Measurements from ENCODE around the gene CCRL2. TPM values are rescaled to one million over a fixed set of nuclear protein-coding genes. Genes with fewer than 3 reads are reported as not detected.
"Not testable (repeated sequence)": the region's sequence is repeated elsewhere in the genome, so short reads cannot be mapped to it uniquely, and the experiment has no call there.

The CCRL2 gene
- total and polyA plus RNA-seq, 2 donors (not counting 1 experiment from before 2014, with no cell fraction given), result 2.6 to 3.3 TPM

- no CpG with 5 or more reads among the region's 2 CpGs for WGBS (ENCODE audit: insufficient coverage)
- Mint-ChIP-seq H3K4me1 (peaks cover 18% of the 10 kb centered on the region), H3K4me3 (no peak overlapping the region), H3K9me3 (ENCODE audit: insufficient read depth) (peaks cover 3% of the 10 kb centered on the region), H3K27me3 (no peaks in the 10 kb centered on the region), H3K27ac (no peak overlapping the region)
- ATAC-seq (ENCODE audit: low read depth) (no peak), DNase-seq (no peak)
- Histone ChIP-seq H3K9me3 (ENCODE audit: control extremely low read depth in 1 of 3, control insufficient read depth in 2 of 3, insufficient read depth in 1 of 3, low read length in 2 of 3) (peaks cover 0 to 2% (median 0%) of the 10 kb centered on the region in 3 donors), H3K79me2 (ENCODE audit: control insufficient read depth, insufficient read depth, low read length) (no peaks in the 10 kb centered on the region), H3K4me2 (replicated peaks; ENCODE audit: low read depth, low read length, poor library complexity, severe bottlenecking) (no peak overlapping the region), H3K27ac (ENCODE audit: low read length in 2 of 2) (no peak overlapping the region), H3K36me3 (replicated peaks in 1 of 2; ENCODE audit: control extremely low read depth in 1 of 2, control insufficient read depth in 1 of 2, extremely low read depth in 1 of 2, insufficient read depth in 2 of 2, low read length in 1 of 2) (no peaks in the 10 kb centered on the region), H2AFZ (ENCODE audit: insufficient read depth, low read depth, low read length, poor library complexity, severe bottlenecking) (no peak overlapping the region), H3K4me3 (ENCODE audit: control extremely low read depth in 1 of 5, extremely low read depth in 1 of 5, insufficient read depth in 1 of 5, low read depth in 2 of 5, low read length in 4 of 5) (no peak overlapping the region), H3K27me3 (replicated peaks in 1 of 4; ENCODE audit: control extremely low read depth in 1 of 4, control insufficient read depth in 3 of 4, insufficient read depth in 4 of 4, low read length in 3 of 4) (no peaks in the 10 kb centered on the region), H3K4me1 (ENCODE audit: control insufficient read depth in 2 of 2, insufficient read depth in 2 of 2, low read length in 2 of 2) (peaks cover 14 to 19% of the 10 kb centered on the region in 2 donors), H3K9ac (ENCODE audit: low read length) (no peak overlapping the region), H4K20me1 (ENCODE audit: control insufficient read depth, insufficient read depth, low read length, poor library complexity, severe bottlenecking) (no peaks in the 10 kb centered on the region)
- CTCF ChIA-PET, result no interaction called here
- no peak for TF ChIP-seq EZH2 (IDR thresholded peaks at IDR 0.05; ENCODE audit: borderline replicate concordance, insufficient read depth, low read depth, low read length, poor library complexity, severe bottlenecking)
- TF ChIP-seq, protein P1, sequence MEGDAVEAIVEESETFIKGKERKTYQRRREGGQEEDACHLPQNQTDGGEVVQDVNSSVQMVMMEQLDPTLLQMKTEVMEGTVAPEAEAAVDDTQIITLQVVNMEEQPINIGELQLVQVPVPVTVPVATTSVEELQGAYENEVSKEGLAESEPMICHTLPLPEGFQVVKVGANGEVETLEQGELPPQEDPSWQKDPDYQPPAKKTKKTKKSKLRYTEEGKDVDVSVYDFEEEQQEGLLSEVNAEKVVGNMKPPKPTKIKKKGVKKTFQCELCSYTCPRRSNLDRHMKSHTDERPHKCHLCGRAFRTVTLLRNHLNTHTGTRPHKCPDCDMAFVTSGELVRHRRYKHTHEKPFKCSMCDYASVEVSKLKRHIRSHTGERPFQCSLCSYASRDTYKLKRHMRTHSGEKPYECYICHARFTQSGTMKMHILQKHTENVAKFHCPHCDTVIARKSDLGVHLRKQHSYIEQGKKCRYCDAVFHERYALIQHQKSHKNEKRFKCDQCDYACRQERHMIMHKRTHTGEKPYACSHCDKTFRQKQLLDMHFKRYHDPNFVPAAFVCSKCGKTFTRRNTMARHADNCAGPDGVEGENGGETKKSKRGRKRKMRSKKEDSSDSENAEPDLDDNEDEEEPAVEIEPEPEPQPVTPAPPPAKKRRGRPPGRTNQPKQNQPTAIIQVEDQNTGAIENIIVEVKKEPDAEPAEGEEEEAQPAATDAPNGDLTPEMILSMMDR (IDR thresholded peaks at IDR 0.05), result no peak
- POLR2A ChIA-PET, result no interaction called here
- intact Hi-C loops (cut with micrococcal nuclease), result no loop called here
These were observed 5.5 kb upstream of the CCRL2 start for GRCh38 chr3:46401579-46401978.

DNA sequence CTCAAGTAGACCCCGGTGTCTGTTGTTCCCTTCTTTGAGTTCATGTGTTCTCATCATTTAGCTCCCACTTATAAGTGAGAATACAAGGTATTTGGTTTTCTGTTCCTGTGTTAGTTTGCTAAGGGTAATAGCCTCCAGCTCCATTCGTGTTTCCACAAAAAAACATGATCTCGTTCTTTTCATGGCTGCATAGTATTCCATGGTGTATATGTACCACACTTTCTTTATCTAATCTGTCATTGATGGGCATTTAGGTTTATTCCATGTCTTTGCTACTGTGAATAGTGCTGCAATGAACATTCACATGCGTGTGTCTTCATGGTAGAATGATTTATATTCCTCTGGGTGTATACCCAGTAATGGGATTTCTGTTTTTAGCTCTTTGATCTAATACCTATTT is 4.2 kb upstream of the CCRL2 start:
- H3K27ac Mint-ChIP-seq; H2AFZ ChIP-seq (ENCODE audit: insufficient read depth, low read depth, low read length, poor library complexity, severe bottlenecking); H3K27me3 Mint-ChIP-seq; CTCF ChIA-PET; H3K9ac ChIP-seq (ENCODE audit: low read length); H3K4me3 Mint-ChIP-seq; H3K27me3 ChIP-seq (replicated peaks in 1 of 4; ENCODE audit: control extremely low read depth in 1 of 4, control insufficient read depth in 3 of 4, insufficient read depth in 4 of 4, low read length in 3 of 4); H4K20me1 ChIP-seq (ENCODE audit: control insufficient read depth, insufficient read depth, low read length, poor library complexity, severe bottlenecking); intact Hi-C loops (cut with micrococcal nuclease); H3K4me2 ChIP-seq (replicated peaks; ENCODE audit: low read depth, low read length, poor library complexity, severe bottlenecking); H3K27ac ChIP-seq (ENCODE audit: low read length in 2 of 2); H3K9me3 Mint-ChIP-seq (ENCODE audit: insufficient read depth); H3K4me3 ChIP-seq (ENCODE audit: control extremely low read depth in 1 of 5, extremely low read depth in 1 of 5, insufficient read depth in 1 of 5, low read depth in 2 of 5, low read length in 4 of 5); POLR2A ChIA-PET; DNase-seq; H3K36me3 ChIP-seq (replicated peaks in 1 of 2; ENCODE audit: control extremely low read depth in 1 of 2, control insufficient read depth in 1 of 2, extremely low read depth in 1 of 2, insufficient read depth in 2 of 2, low read length in 1 of 2); H3K79me2 ChIP-seq (ENCODE audit: control insufficient read depth, insufficient read depth, low read length); ATAC-seq (ENCODE audit: low read depth); H3K9me3 ChIP-seq (ENCODE audit: control extremely low read depth in 1 of 3, control insufficient read depth in 2 of 3, insufficient read depth in 1 of 3, low read length in 2 of 3): not testable (repeated sequence)
- WGBS (ENCODE audit: insufficient coverage), result 100% methylated on average over 1 of the region's 4 CpGs
- H3K4me1 Mint-ChIP-seq, result peaks cover 25% of the 10 kb centered on the region
- peaks cover 25 to 27% of the 10 kb centered on the region in 2 donors for H3K4me1 ChIP-seq (ENCODE audit: control insufficient read depth in 2 of 2, insufficient read depth in 2 of 2, low read length in 2 of 2)

Measured in B cell (primary cell).